Medulla oblongata (tissue), 1 donor: Measurements from ENCODE around the gene TICAM2.

Experiments used
- DNase-seq: peaks from one replicate; pipeline ENCODE4 v3.0.0-alpha.2; 2015; ENCODE audit errors: extremely low spot score

Gene TICAM2

GRCh38 chr5:115532517-115532916, 69.8 kb downstream of the TICAM2 start:
- no peak for DNase-seq

- no peak for DNase-seq
These were observed 70.4 kb downstream of the TICAM2 start for GRCh38 chr5:115531787-115532367.

DNA sequence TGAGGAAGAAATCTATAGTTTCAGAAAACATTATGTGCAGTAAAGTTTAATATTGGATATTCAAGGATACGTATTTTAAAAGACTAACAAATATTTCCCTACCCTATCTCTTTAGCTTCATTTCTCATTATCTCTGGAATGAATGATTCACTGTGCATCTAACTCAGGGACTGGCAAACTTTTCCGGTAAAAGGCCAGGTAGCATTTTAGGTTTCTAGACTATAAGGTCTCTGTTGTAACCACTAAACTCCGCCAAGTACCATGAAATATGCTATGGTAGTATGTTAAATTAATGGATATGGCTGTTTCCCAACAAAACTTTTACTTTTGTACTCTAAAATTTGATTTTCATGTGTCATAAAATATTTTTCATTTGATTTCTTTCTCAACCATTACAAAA, 70.9 kb downstream of the TICAM2 start:
- DNase-seq: no peak

GRCh38 chr5:115530426-115530825, 71.9 kb downstream of the TICAM2 start:
- no peak for DNase-seq
